Measurements from ENCODE around the gene UPP2.

UPP2 gene
- total RNA-seq = 0 to 0.34 reads per million in 2 donors

GRCh38 chr2:158101384-158101926 lies at the start of gene UPP2:
Gene UPP2, plus strand, starts transcription at chr2:158101876. Its CDS starts 188 bp downstream, at chr2:158102064.
- no peak for DNase-seq

- DNase-seq = no peak
Observed at GRCh38 chr2:158052761-158053160, 48.9 kb upstream of the UPP2 start.

GRCh38 chr2:158056875-158057274 lies 44.8 kb upstream of the UPP2 start:
- DNase-seq = no peak

- DNase-seq = no peak
Observed at GRCh38 chr2:158060160-158060834, 41.4 kb upstream of the UPP2 start.

- no peak for DNase-seq
Observed at GRCh38 chr2:158060835-158061435, 40.7 kb upstream of the UPP2 start.

GRCh38 chr2:158061763-158062162 lies 39.9 kb upstream of the UPP2 start:
- DNase-seq = no peak

GRCh38 chr2:158066046-158066713 lies 35.5 kb upstream of the UPP2 start:
- DNase-seq = no peak

- no peak for DNase-seq
Observed at GRCh38 chr2:158071018-158071417, 30.7 kb upstream of the UPP2 start.

GRCh38 chr2:158072361-158072760 lies 29.3 kb upstream of the UPP2 start:
- no peak for DNase-seq

- DNase-seq = no peak
Observed at GRCh38 chr2:158079672-158080071, 22.0 kb upstream of the UPP2 start.

GRCh38 chr2:158088093-158088492 lies 13.6 kb upstream of the UPP2 start:
- DNase-seq = no peak

- no peak for DNase-seq
Observed at GRCh38 chr2:158089322-158089721, 12.4 kb upstream of the UPP2 start.

GRCh38 chr2:158091647-158092046 lies 10.0 kb upstream of the UPP2 start:
- DNase-seq = no peak

GRCh38 chr2:158094487-158095092 lies 7.1 kb upstream of the UPP2 start:
- DNase-seq = no peak

- DNase-seq = no peak
Observed at GRCh38 chr2:158095269-158095668, 6.4 kb upstream of the UPP2 start.

- no peak for DNase-seq
Observed at GRCh38 chr2:158095912-158096311, 5.8 kb upstream of the UPP2 start.

- no peak for DNase-seq
Observed at GRCh38 chr2:158097481-158097880, 4.2 kb upstream of the UPP2 start.

GRCh38 chr2:158098178-158098577 lies 3.5 kb upstream of the UPP2 start:
- no peak for DNase-seq

- no peak for DNase-seq
Observed at GRCh38 chr2:158099716-158100115, 2.0 kb upstream of the UPP2 start.

- no peak for DNase-seq
Observed at GRCh38 chr2:158100411-158100810, 1.3 kb upstream of the UPP2 start.

GRCh38 chr2:158102446-158102845 lies 770 bp downstream of the UPP2 start:
- DNase-seq = no peak

- no peak for DNase-seq
Observed at GRCh38 chr2:158103411-158104012, 1.8 kb downstream of the UPP2 start.

- no peak for DNase-seq
Observed at GRCh38 chr2:158104903-158105302, 3.2 kb downstream of the UPP2 start.

Measured in T-helper 2 cell (primary cell).